H1 (cell line): Measurements from ENCODE around the gene TXLNB. TPM values are rescaled to one million over a fixed set of nuclear protein-coding genes. Genes with fewer than 3 reads are reported as not detected.

Experiments used
- CTCF ChIA-PET: fragments of 300-600 bp; sonication (Branson Sonifier 250); formaldehyde crosslinking; loops from one replicate; lab custom pipeline; 2021; ENCODE audit not compliant: partially characterized antibody; lab: Charles Lee
- POLR2A ChIA-PET: fragments of 300-600 bp; sonication (Branson Sonifier 250); formaldehyde crosslinking; loops from one replicate; lab custom pipeline; 2021; ENCODE audit warnings: inconsistent platforms; ENCODE audit not compliant: partially characterized antibody; lab: Charles Lee
- DNase-seq, 2 experiments: peaks; one replicate each; pipeline versions ENCODE4 v3.0.0 to v3.0.0-alpha.2; 2010 to 2022; ENCODE audit warnings: low spot score in 2 of 2, low read depth in 1 of 2, mixed read lengths in 1 of 2
- FAIRE-seq: peaks from 2 replicates; lab custom pipeline; 2011; peaks lifted over from hg19 to GRCh38; lab: Jason Lieb, UNC
- H2AFZ ChIP-seq: 2 replicates; pipeline ENCODE4 v1.8.1; 2012; ENCODE audit warnings: low read length, inconsistent platforms
- H2AK5ac ChIP-seq: 2 replicates; pipeline ENCODE4 v1.6.1; 2013; ENCODE audit warnings: low read depth, low read length
- H2BK120ac ChIP-seq: replicated peaks from 2 replicates; pipeline ENCODE3; 2013; ENCODE audit warnings: low read depth, low read length, inconsistent platforms
- H2BK12ac ChIP-seq: 2 replicates; pipeline ENCODE4 v1.6.1; 2013; ENCODE audit warnings: low read depth, low read length
- H2BK15ac ChIP-seq: 2 replicates; pipeline ENCODE4 v1.6.1; 2013; ENCODE audit warnings: low read length
- H2BK20ac ChIP-seq: 2 replicates; pipeline ENCODE4 v1.6.1; 2013; ENCODE audit warnings: low read length
- H2BK5ac ChIP-seq: 2 replicates; pipeline ENCODE4 v1.6.1; 2013; ENCODE audit warnings: low read depth, low read length
- H3K14ac ChIP-seq: 2 replicates; pipeline ENCODE4 v1.6.1; 2013; ENCODE audit warnings: inconsistent platforms; ENCODE audit not compliant: insufficient read length
- H3K18ac ChIP-seq: 2 replicates; pipeline ENCODE4 v1.6.1; 2013; ENCODE audit warnings: low read length; ENCODE audit errors: extremely low read depth
- H3K23ac ChIP-seq: 2 replicates; pipeline ENCODE4 v1.6.1; 2013; ENCODE audit warnings: inconsistent platforms; ENCODE audit not compliant: insufficient read length
- H3K23me2 ChIP-seq: 2 replicates; pipeline ENCODE4 v1.6.1; 2013; ENCODE audit warnings: low read depth, low read length
- H3K27ac ChIP-seq: 2 replicates; pipeline ENCODE4 v1.6.1; 2011; ENCODE audit warnings: low read depth, low read length, inconsistent platforms
- H3K27me3 ChIP-seq, 4 experiments: replicated peaks in 1 of 4; 1 replicate in 1 of 4; 2 replicates in 3 of 4; pipeline versions ENCODE4 v1.6.1 to v1.8.1; 2011 to 2013; ENCODE audit warnings: low read length in 3 of 4, mild to moderate bottlenecking in 3 of 4, inconsistent platforms in 2 of 4, mixed read lengths in 2 of 4, moderate library complexity in 1 of 4; ENCODE audit not compliant: control insufficient read depth in 3 of 4, insufficient read depth in 3 of 4; ENCODE audit errors: extremely low read depth in 1 of 4
- H3K36me3 ChIP-seq, 4 experiments: 2 replicates each; pipeline versions ENCODE4 v1.6.1 to v1.8.1; 2011 to 2013; ENCODE audit warnings: mild to moderate bottlenecking in 4 of 4, low read length in 3 of 4, moderate library complexity in 2 of 4, control low read depth in 1 of 4, inconsistent platforms in 1 of 4; ENCODE audit not compliant: insufficient read depth in 4 of 4, control insufficient read depth in 2 of 4
- H3K4ac ChIP-seq: replicated peaks from 2 replicates; pipeline ENCODE3; 2013; ENCODE audit warnings: low read length, low read depth, mixed read lengths, inconsistent platforms; ENCODE audit not compliant: insufficient read length
- H3K4me1 ChIP-seq, 4 experiments: replicated peaks in 1 of 4; 1 replicate in 1 of 4; 2 replicates in 3 of 4; pipeline versions ENCODE4 v1.6.1 to v1.8.1; 2011 to 2013; ENCODE audit warnings: low read length in 3 of 4, inconsistent platforms in 2 of 4, mixed read lengths in 1 of 4; ENCODE audit not compliant: insufficient read depth in 4 of 4, control insufficient read depth in 3 of 4
- H3K4me2 ChIP-seq, 2 experiments: 2 replicates each; pipeline versions ENCODE4 v1.6.1 to v1.8.1; 2011 to 2013; ENCODE audit warnings: low read depth in 2 of 2, low read length in 2 of 2, control low read depth in 1 of 2, inconsistent platforms in 1 of 2, mild to moderate bottlenecking in 1 of 2; ENCODE audit not compliant: insufficient read depth in 1 of 2
- H3K4me3 ChIP-seq, 4 experiments: fragments of 200-600, 300-600 bp in 1 of 4; sonication (generic), shearing (Covaris generic), sonication (Bioruptor Twin) in 1 of 4; 2 replicates each; pipeline versions ENCODE4 v1.5.1 to v1.8.1; 2011 to 2016; ENCODE audit warnings: low read length in 4 of 4, low read depth in 3 of 4, control low read depth in 2 of 4, inconsistent platforms in 2 of 4, mild to moderate bottlenecking in 2 of 4, mixed read lengths in 1 of 4, moderate library complexity in 1 of 4; ENCODE audit not compliant: insufficient read depth in 2 of 4; ENCODE audit errors: extremely low read depth in 1 of 4
- H3K56ac ChIP-seq: replicated peaks from 2 replicates; pipeline ENCODE3; 2013; ENCODE audit warnings: low read depth, mild to moderate bottlenecking, mixed read lengths, low read length, inconsistent platforms; ENCODE audit not compliant: insufficient read length
- H3K79me1 ChIP-seq: 2 replicates; pipeline ENCODE4 v1.6.1; 2013; ENCODE audit warnings: low read depth, low read length, control low read depth
- H3K79me2 ChIP-seq, 2 experiments: 2 replicates each; pipeline versions ENCODE4 v1.6.1 to v1.8.1; 2012 to 2013; ENCODE audit warnings: low read length in 2 of 2, mild to moderate bottlenecking in 2 of 2, inconsistent platforms in 1 of 2; ENCODE audit not compliant: insufficient read depth in 2 of 2, control insufficient read depth in 1 of 2
- H3K9ac ChIP-seq, 4 experiments: replicated peaks in 1 of 4; 1 replicate in 1 of 4; 2 replicates in 3 of 4; pipeline versions ENCODE4 v1.6.1 to v1.8.1; 2011 to 2013; ENCODE audit warnings: low read depth in 3 of 4, low read length in 3 of 4, control low read depth in 2 of 4, mild to moderate bottlenecking in 2 of 4, moderate library complexity in 2 of 4, inconsistent platforms in 1 of 4; ENCODE audit errors: extremely low read depth in 1 of 4
- H3K9me3 ChIP-seq, 2 experiments: 2 replicates each; pipeline versions ENCODE4 v1.6.1 to v1.8.1; 2012 to 2013; ENCODE audit warnings: mild to moderate bottlenecking in 2 of 2, moderate library complexity in 2 of 2, control low read depth in 1 of 2, inconsistent platforms in 1 of 2, low read depth in 1 of 2, low read length in 1 of 2, mixed read lengths in 1 of 2; ENCODE audit not compliant: insufficient read depth in 2 of 2
- H4K20me1 ChIP-seq, 2 experiments: replicated peaks in 1 of 2; 2 replicates each; pipeline versions ENCODE3 to v1.8.1; 2011 to 2013; ENCODE audit warnings: inconsistent platforms in 2 of 2, low read length in 2 of 2, mild to moderate bottlenecking in 1 of 2; ENCODE audit not compliant: insufficient read depth in 2 of 2, control insufficient read depth in 1 of 2
- H4K5ac ChIP-seq: 2 replicates; pipeline ENCODE4 v1.6.1; 2013; ENCODE audit warnings: low read length, low read depth, mixed read lengths, inconsistent platforms; ENCODE audit not compliant: insufficient read length
- H4K8ac ChIP-seq: 2 replicates; pipeline ENCODE4 v1.8.0; 2013; ENCODE audit warnings: mild to moderate bottlenecking, moderate library complexity, low read length, inconsistent platforms; ENCODE audit not compliant: insufficient read depth; ENCODE audit errors: extremely low read depth
- H4K91ac ChIP-seq: replicated peaks from 2 replicates; pipeline ENCODE3; 2013; ENCODE audit warnings: low read length, mixed read lengths, inconsistent platforms; ENCODE audit not compliant: insufficient read length
- BRCA1 ChIP-seq: IDR thresholded peaks from 2 replicates; pipeline ENCODE4 v1.6.1; 2012; ENCODE audit warnings: low read depth, low read length, improper control_type of control experiment
- CBX8 ChIP-seq: fragments of 300-800, 300-1000 bp; sonication (generic); IDR thresholded peaks from 2 replicates; pipeline ENCODE4 v1.7.1; 2016; ENCODE audit warnings: low read depth, low read length, borderline replicate concordance
- CEBPB ChIP-seq: IDR thresholded peaks from 2 replicates; pipeline ENCODE4 v1.6.1; 2012; ENCODE audit warnings: low read depth, low read length
- GTF2F1 ChIP-seq: IDR thresholded peaks from 2 replicates; pipeline ENCODE4 v1.6.1; 2012; ENCODE audit warnings: low read depth, low read length, improper control_type of control experiment, borderline replicate concordance
- RXRA ChIP-seq: IDR thresholded peaks from 2 replicates; pipeline ENCODE4 v1.6.1; 2011; ENCODE audit warnings: low read depth, mild to moderate bottlenecking, low read length, moderate library complexity; ENCODE audit not compliant: insufficient read depth
- SIRT6 ChIP-seq: IDR thresholded peaks from one replicate; pipeline ENCODE4 v1.7.1; 2012; ENCODE audit warnings: low read length, inconsistent platforms
- SRF ChIP-seq: IDR thresholded peaks from 2 replicates; pipeline ENCODE4 v1.6.1; 2011; ENCODE audit warnings: mild to moderate bottlenecking, low read depth, low read length, moderate library complexity
- TBP ChIP-seq: IDR thresholded peaks from 2 replicates; pipeline ENCODE4 v1.6.1; 2011; ENCODE audit warnings: low read depth, low read length, improper control_type of control experiment
- USF2 ChIP-seq: IDR thresholded peaks from 2 replicates; pipeline ENCODE4 v1.6.1; 2011; ENCODE audit warnings: low read length, improper control_type of control experiment
- YY1 ChIP-seq: IDR thresholded peaks from 2 replicates; pipeline ENCODE4 v1.6.1; 2011; ENCODE audit warnings: low read depth, mild to moderate bottlenecking, low read length
- ZNF274 ChIP-seq: IDR thresholded peaks from 2 replicates; pipeline ENCODE4 v1.7.0; 2012; ENCODE audit warnings: low read length, borderline replicate concordance; ENCODE audit errors: extremely low read depth
- WGBS, 2 experiments: shearing (Covaris generic) in 1 of 2; methylation state at CpG; one replicate each; pipeline versions ENCODE4 v1.1.6 to v1.1.7; 2013 to 2015; ENCODE audit warnings: low lambda C conversion rate in 2 of 2, mixed read lengths in 2 of 2, inconsistent platforms in 1 of 2, low coverage in 1 of 2, missing lambda C conversion rate in 1 of 2; ENCODE audit not compliant: insufficient replicate concordance in 2 of 2, insufficient coverage in 1 of 2, insufficient read length in 1 of 2; ENCODE audit errors: extremely low coverage in 1 of 2, missing lambda C conversion rate in 1 of 2; 5-methylcytosine and 5-hydroxymethylcytosine counted together
- polyA plus RNA-seq, 7 experiments: library from polyadenylated mRNA; depleted of rRNA in 3 of 7; stranded (reverse) in 5 of 7; unstranded in 2 of 7; fragments of >200 nt in 5 of 7; fragments of 200-250 nt in 2 of 7; gene quantifications; 1 replicate in 5 of 7; 2 replicates in 1 of 7; 4 replicates in 1 of 7; pipeline versions ENCODE4 v1.2.1 to v1.2.3, GENCODE V29; 2011 to 2013; ENCODE audit warnings: missing spikeins in 2 of 7, mixed read lengths in 2 of 7
- total RNA-seq: library from RNA; stranded (reverse); fragmentation: NEBNext Ultra II Directional; extraction: Animal tissue kit (Norgen Biotek cat#: 25700); gene quantifications from 2 replicates; pipeline ENCODE4 v1.2.1, GENCODE V29; 2021

TXLNB gene
- total and polyA plus RNA-seq, 2 of the 8 experiments (the other 6 are each of a cell fraction or from before 2014, with no cell fraction given): 0.05 to 0.17 TPM

GRCh38 chr6:139284789-139285188 is 7.0 kb downstream of the TXLNB start:
- H3K9ac ChIP-seq: no peak overlapping the region
- no peak overlapping the region for H3K4me2 ChIP-seq
- H2BK20ac ChIP-seq: no peak overlapping the region
- H3K36me3 ChIP-seq: no peaks in the 10 kb centered on the region
- H3K4ac ChIP-seq: no peak overlapping the region
- FAIRE-seq (no peak), DNase-seq (no peak)
- no peaks in the 10 kb centered on the region for H3K23me2 ChIP-seq
- H4K8ac ChIP-seq: no peak overlapping the region
- H2BK15ac ChIP-seq: no peak overlapping the region
- H3K4me1 ChIP-seq: no peaks in the 10 kb centered on the region
- H2BK12ac ChIP-seq: no peak overlapping the region
- no peak overlapping the region for H3K23ac ChIP-seq
- 0 out of 4 replicates have a peak, but pooled peaks cover 0 to 3% of the 10 kb centered on the region in 2 experiments for H3K9me3 ChIP-seq
- whole genome bisulfite sequencing, 2 experiments: 96% methylated on average over 3 of the region's 3 CpGs; no CpG with 5 or more reads in 1 of the 2 experiments
- H2AK5ac ChIP-seq: no peak overlapping the region
- no peaks in the 10 kb centered on the region for H3K27me3 ChIP-seq
- H2AFZ ChIP-seq: no peak overlapping the region
- H3K56ac ChIP-seq: no peak overlapping the region
- no peaks in the 10 kb centered on the region for H4K20me1 ChIP-seq
- no peak overlapping the region for H3K27ac ChIP-seq
- H3K4me3 ChIP-seq: no peak overlapping the region
- H3K18ac ChIP-seq: no peak overlapping the region
- H3K79me2 ChIP-seq: no peaks in the 10 kb centered on the region
- TF ChIP-seq BRCA1: no peak
- no peak for TF ChIP-seq YY1
- no peak for TF ChIP-seq USF2
- no peak for TF ChIP-seq TBP
- TF ChIP-seq SRF: no peak
- no peak for TF ChIP-seq CBX8
- no peak for TF ChIP-seq GTF2F1
- TF ChIP-seq SIRT6: no peak
- no peak for TF ChIP-seq CEBPB
- no peak for TF ChIP-seq RXRA
- TF ChIP-seq ZNF274: no peak
- no peak overlapping the region for H4K5ac ChIP-seq
- CTCF ChIA-PET: interaction anchor here (1.4 kb wide), 1 partner anchor 80 kb away, joined by 3 read pairs; no protein-coding TSS in a partner anchor
- H2BK5ac ChIP-seq: no peak overlapping the region
- no peak overlapping the region for H2BK120ac ChIP-seq
- H3K79me1 ChIP-seq: no peaks in the 10 kb centered on the region
- H4K91ac ChIP-seq: no peak overlapping the region
- POLR2A ChIA-PET: no interaction called here
- no peak overlapping the region for H3K14ac ChIP-seq
